CD4-positive, alpha-beta T cell treated with Interleukin-6 for 4 hours (primary cell): ENCODE data around the gene TCTN1.
A peak's percentile ranks its signal among the peaks of the same experiment; 100 is the strongest.
"Not testable (repeated sequence)": the region's sequence is repeated elsewhere in the genome, so short reads cannot be mapped to it uniquely, and the experiment has no call there.

Experiments
- DNase-seq: peaks from one replicate; pipeline ENCODE4 v3.0.0-alpha.2; 2020; ENCODE audit warnings: mixed read lengths

TCTN1 gene

DNA sequence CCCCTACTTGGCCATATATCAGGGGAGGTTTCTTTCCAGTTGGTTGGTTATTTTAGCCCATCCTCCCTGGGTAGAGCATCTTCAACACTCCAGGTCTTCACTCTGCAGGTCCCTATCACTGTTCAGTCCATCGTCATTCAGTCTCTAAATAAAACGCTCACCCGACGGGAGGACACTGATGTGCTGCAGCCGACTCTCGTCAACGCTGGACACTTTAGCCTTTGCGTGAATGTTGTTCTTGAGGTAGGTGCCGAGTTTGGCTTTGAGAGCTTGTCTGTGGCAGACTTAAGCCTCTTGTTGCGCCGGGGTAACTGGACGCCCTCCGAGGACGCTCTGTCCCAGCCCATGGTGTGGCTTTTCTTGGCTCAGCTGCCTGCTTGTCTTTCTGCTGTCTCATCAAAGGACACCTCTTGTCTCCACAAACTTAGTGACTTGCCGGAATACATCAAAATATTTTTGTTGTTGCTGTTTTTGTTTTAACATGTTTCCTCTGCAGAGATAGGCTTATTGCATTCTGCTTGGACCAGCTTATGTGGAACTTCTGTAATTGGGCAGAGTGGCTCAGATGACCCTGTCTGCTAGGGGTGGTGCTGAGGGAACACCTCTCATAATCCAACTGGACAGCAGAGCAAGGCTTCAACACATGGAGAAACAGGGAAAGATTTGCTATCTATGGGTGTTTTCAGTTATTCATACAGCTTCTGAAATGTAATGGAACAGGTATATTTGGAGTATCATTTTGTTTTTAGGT lies 26.5 kb downstream of the TCTN1 start:
- no peak for DNase-seq

GRCh38 chr12:110641521-110641920 lies 27.6 kb downstream of the TCTN1 start:
- no peak for DNase-seq

DNA sequence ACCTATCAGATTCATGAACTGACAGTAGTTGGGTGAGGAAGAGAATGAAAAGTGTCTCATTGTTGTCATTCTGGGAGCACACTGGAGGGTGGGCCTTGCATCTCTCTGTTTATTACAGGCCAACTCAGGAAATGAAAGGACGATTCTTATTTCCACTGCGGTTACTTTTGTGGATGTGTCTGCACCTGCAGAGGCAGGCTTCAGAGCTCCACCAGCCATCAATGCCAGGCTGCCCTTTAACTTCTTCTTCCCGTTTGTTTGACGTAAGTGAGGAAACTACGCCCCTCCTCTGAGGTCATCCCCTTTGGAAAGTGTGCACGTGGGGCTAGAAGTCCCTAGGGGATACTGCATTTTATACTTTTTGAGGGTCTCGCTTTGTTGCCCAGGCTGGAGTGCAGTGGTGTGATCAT lies 33.7 kb downstream of the TCTN1 start:
- peak; percentile 30 for DNase-seq

- no peak for DNase-seq
These were observed 35.5 kb downstream of the TCTN1 start for GRCh38 chr12:110649341-110649847.

DNA sequence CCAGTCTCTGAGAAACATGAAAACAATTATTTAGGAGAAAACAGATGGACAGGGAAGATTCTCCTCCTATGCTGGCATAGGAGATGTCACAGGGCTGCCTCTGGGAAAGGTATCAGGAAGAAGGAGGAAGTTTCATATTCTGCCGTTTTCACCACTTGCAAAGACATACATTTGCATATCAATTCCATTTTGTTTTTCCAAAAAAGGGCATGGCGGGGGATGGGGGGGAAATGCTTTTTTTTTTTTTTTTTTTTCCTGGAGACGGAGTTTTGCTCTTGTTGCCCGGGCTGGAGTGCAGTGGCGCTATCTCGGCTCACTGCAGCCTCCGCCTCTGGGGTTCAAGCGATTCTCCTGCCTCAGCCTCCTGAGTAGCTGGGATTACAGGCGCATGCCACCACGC lies 40.3 kb downstream of the TCTN1 start:
- not testable (repeated sequence) for DNase-seq

- DNase-seq: no peak
These were observed 42.2 kb downstream of the TCTN1 start for GRCh38 chr12:110656071-110656655.

DNA sequence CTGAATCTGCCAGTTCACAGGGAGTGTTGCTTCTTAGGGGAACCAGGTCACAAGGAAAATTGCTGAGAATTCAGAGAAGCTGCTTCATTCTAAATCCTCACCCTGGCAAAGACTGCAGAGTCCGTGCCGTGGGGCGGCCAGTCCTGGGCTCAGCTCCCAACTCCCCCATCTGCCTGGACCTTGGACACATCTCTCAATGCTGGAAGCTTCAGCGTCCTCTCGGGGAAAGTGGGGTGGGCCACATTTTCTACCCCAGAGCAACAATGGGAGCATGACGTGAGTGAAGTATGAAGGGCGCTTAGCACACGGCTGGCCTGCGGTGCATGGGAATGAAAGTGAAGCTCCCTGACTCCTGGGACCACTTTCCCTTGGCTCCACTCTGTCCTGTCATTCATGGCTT lies 43.8 kb downstream of the TCTN1 start:
- DNase-seq: no peak

DNA sequence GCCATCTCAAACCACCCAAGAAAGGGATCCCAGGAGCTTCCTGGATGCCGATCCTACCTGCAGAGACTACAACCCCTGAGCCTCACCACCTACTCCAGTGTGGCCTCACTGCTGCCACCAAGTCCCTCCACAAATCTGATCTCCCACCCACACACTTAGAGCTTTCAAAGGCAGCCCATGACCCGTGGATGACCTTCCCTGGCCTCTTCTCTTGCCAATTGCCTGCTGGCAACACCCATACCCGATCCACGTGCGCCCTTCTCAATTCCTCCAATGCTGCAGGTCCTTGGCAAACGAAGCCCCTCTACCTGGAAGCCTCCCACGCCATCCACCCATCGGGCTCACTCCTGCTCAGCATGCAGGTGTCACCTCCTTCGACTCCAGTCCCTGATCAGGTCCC lies 44.3 kb downstream of the TCTN1 start:
- DNase-seq: no peak

- no peak for DNase-seq
These were observed 44.9 kb downstream of the TCTN1 start for GRCh38 chr12:110658878-110659277.

DNA sequence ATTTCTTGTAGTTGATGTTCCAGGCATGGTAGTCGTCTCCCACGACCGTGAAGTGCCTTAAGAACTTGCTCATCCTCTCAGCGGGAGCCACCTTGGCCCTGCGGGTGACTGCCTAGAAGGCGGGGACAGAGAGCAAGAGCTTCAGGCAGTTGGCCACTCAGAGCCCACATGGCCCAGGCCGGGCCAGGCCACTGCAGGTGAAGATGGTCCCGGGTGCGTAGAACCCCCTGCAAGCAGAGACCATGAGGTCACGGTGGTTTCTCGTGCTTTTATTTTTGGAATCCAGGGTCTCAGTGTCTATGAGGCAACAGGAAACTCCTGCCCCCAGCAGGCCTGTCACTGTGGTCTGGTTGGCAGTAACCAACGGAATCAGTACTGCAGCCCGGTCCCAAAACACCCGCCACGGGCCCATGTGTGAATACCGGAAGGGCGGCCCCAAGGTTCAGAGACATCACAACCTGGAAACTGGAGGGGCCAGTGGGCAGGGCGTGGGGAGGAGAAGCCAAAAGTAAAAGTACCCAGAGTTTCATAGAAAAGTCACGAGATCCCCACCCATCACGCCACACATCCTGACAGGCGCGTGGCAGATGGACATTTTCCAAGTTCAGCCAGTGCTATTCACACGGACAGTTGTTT lies 47.5 kb downstream of the TCTN1 start:
- peak; percentile 38 for DNase-seq

DNA sequence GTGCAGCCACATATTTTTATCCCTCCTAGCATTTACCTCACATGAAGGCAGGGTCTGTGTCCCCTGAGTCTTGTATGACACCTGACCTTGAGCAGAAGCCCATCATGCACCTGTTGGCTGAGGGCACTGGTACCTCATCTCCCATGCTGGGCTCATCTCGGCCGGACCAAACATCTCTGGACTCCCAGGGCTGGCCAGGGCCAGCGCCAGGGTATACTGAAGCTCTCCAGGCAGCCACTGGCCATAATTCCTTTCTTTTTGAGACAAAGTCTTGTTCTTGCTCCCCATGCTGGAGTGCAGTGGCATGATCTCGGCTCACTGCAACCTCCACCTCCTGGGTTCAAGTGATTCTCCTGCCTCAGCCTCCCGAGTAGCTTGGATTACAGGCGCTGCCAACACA lies 53.0 kb downstream of the TCTN1 start:
- DNase-seq: no peak

- DNase-seq: no peak
These were observed 53.7 kb downstream of the TCTN1 start for GRCh38 chr12:110667671-110668070.

DNA sequence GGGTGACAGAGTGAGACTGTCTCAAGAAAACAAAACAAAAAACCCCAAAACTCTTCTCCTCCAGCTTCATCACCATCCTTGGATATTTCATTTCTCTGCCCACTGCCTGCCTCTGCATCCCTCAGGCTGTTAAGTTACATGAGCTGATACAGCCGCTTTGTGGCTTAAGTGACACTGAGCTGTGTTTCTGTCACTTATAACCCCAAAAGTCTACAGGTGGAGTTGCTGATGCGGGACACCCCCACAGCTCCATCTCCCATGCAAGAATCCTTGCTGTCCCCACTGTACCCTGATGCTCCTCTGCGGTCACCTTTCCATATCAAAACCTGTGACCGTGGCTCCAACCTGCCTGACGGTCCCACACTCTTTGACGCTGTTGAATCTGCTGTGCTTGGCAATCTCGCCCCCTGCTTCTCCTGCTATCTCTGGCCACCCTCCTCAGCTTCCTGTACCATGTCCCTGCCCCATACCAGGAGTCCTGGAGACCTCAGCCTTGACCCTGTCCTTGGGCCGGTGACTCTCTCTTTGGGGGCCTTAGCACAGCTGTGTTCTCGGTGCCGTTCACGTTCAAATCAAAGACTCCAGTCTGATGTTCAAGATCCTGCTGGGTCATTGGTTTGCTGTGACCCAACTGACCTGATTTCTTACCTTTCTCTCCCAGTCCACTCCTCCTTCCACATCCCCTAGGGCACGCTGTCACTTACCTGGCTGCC lies 54.7 kb downstream of the TCTN1 start:
- no peak for DNase-seq

DNA sequence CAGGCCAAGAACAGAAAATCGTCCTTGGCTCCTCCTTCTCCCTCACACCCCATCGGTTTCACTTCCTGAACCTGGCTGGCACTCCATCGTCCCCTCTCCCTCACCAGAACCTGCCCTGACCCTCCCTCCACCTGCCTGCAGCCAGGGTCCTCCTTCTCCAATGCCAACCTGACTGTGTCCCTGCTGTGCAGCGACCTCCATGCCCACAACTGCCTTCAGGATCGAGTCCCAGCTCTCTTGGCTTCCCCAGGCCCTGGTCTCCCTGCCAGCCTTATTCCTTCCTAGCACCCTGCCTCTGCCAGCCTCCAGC lies 55.2 kb downstream of the TCTN1 start:
- DNase-seq: no peak

DNA sequence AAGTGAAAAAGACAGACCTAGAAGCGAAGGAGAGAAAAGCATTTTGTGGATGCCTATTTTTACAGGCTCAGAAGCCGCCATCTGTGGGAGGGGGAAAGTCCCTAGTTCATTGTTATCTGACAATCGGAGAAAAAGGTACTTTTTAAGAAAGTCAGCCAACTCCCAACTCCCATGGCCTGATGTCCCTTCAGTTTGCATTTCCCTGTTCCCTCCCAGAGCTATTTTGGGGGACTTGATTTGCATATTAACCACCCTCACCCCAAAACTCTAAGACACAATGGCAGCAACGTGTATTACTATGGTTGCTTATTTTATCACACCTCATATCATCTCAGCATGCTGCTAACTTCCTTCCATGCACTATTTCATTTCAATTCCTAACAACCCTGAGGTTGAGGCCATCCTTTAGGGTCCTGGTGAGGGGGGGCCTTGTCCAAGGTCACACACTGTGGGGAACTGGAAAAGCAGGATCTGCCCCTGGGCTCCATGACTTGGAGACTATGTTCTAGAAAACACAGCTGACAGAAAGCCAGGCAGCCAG lies 56.3 kb downstream of the TCTN1 start:
- DNase-seq: peak; percentile 7

DNA sequence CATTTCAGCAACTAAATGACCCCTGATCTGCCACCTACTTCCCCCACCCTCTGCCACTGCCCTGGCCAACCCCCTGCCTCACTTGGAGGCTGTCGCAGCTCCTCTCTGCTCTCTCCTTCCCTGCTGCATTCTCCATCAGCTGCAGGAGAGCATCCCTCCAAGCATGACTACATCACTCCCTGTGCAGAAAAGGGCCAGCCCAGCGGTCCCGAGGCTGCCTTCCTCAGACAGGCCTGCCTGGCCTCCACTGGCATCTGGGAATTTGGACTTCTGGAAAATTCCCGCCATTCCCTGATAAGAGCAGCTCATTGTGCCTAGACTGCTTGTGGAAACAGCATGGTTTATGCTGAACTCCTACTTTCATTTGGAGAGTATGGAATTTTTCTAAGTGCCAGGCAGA lies 62.2 kb downstream of the TCTN1 start:
- no peak for DNase-seq

GRCh38 chr12:110677206-110677911 lies 63.4 kb downstream of the TCTN1 start:
- peak; percentile 17 for DNase-seq

GRCh38 chr12:110677982-110678381 lies 64.1 kb downstream of the TCTN1 start:
- DNase-seq: no peak

- no peak for DNase-seq
These were observed 65.3 kb downstream of the TCTN1 start for GRCh38 chr12:110679201-110679600.

DNA sequence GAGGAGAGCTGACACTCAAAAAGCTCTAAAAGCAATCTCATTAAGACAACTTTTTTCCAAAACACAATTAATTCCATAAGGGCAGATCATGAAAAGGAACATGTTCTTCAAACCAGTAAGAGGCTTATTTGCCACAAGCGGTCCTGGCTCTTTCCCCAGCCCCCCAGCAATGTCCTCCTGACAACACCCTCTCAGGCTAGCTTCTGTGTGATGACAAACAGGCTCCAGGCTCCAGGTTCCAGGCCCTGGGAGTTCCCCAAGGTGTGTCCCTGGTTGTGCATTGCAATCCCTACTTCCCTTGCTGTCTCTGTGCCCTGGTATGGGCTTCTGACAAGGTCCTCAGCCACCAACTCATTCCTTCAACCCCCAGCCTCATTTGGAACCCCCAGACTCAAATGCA lies 66.1 kb downstream of the TCTN1 start:
- no peak for DNase-seq

GRCh38 chr12:110683888-110684287 lies 70.0 kb downstream of the TCTN1 start:
- no peak for DNase-seq

DNA sequence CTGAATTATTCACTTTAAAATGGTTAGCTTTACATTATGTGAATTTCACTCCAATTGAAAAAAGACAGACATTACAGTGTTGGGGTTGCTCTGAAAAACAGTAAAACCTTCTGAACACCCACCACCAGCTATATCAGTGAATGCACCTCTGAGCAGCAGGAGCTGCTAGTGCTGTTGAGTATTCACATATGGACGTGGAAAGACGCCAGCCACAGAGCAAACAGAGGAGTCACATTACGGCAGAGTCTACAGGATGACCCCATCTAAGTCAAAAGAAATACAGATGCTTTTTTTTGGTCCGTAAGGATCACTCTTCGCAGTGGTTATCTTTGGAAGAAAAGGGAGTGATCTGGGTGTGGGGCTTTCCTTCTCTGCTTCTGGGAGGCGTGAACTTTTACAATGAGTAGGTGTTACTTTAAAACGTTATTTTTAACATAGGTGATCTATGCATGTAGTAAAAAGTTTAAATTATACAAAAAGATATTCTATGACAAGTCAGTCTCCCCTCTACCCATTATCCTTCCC lies 70.4 kb downstream of the TCTN1 start:
- no peak for DNase-seq
